Type B pancreatic cell (in vitro differentiated cells): ENCODE results near the gene EN1. TPM values are rescaled to one million over a fixed set of nuclear protein-coding genes. Genes with fewer than 3 reads are reported as not detected.

Source experiments
- DNase-seq: peaks from one replicate; pipeline ENCODE4 v3.0.0; 2021; ENCODE audit warnings: mixed read lengths; ENCODE audit not compliant: unreplicated experiment; ENCODE audit errors: extremely low spot score
- H3K27ac Mint-ChIP-seq: 2 replicates; pipeline ENCODE4 v1.8.0; 2021; ENCODE audit warnings: mild to moderate bottlenecking, mixed read lengths
- H3K27me3 Mint-ChIP-seq: 2 replicates; pipeline ENCODE4 v1.8.0; 2021; ENCODE audit warnings: mixed read lengths
- H3K36me3 Mint-ChIP-seq: 2 replicates; pipeline ENCODE4 v1.8.0; 2021; ENCODE audit warnings: mixed read lengths
- H3K4me1 Mint-ChIP-seq: one replicate; pipeline ENCODE4 v1.8.0; 2021; ENCODE audit warnings: mixed read lengths; ENCODE audit not compliant: unreplicated experiment
- H3K4me3 Mint-ChIP-seq: 2 replicates; pipeline ENCODE4 v1.8.0; 2021; ENCODE audit warnings: mild to moderate bottlenecking, mixed read lengths
- H3K9me3 Mint-ChIP-seq: 2 replicates; pipeline ENCODE4 v1.8.0; 2021; ENCODE audit warnings: mixed read lengths
- CTCF ChIP-seq: fragments of 200-600 bp; sonication (generic); conservative IDR thresholded peaks from 2 replicates; pipeline ENCODE4 v1.5.0; 2021; ENCODE audit warnings: antibody characterized with exemption, mild to moderate bottlenecking
- total RNA-seq: library from RNA; stranded (reverse); gene quantifications from 2 replicates; pipeline ENCODE4 v1.2.1, GENCODE V29; 2021; ENCODE audit warnings: low replicate concordance

The EN1 gene
- total RNA-seq, 1 donor from 2014 or later, result 2.7 TPM

GRCh38 chr2:118812552-118812951, 34.9 kb downstream of the EN1 start:
- Mint-ChIP-seq H3K4me3 (no peak overlapping the region), H3K4me1 (peaks cover 3% of the 10 kb centered on the region)

GRCh38 chr2:118811514-118812115, 35.8 kb downstream of the EN1 start:
- Mint-ChIP-seq H3K36me3 (no peaks in the 10 kb centered on the region), H3K9me3 (no peaks in the 10 kb centered on the region), H3K27ac (no peak overlapping the region), H3K4me3 (no peak overlapping the region), H3K27me3 (peaks cover 77% of the 10 kb centered on the region), H3K4me1 (peaks cover 5% of the 10 kb centered on the region)
- TF ChIP-seq CTCF, result no peak
- no peak for DNase-seq

More at GRCh38 chr2:118812552-118812951, 34.9 kb downstream of the EN1 start:
- H3K27me3 Mint-ChIP-seq, result peaks cover 75% of the 10 kb centered on the region
- H3K9me3 Mint-ChIP-seq, result no peaks in the 10 kb centered on the region
- DNase-seq, result no peak
- TF ChIP-seq CTCF, result no peak
- H3K27ac Mint-ChIP-seq, result no peak overlapping the region
- no peaks in the 10 kb centered on the region for H3K36me3 Mint-ChIP-seq

- peaks cover 10% of the 10 kb centered on the region for H3K4me1 Mint-ChIP-seq
- H3K27me3 Mint-ChIP-seq, result peaks cover 77% of the 10 kb centered on the region
- H3K4me3 Mint-ChIP-seq, result no peak overlapping the region
- H3K36me3 Mint-ChIP-seq, result no peaks in the 10 kb centered on the region
- no peak overlapping the region for H3K27ac Mint-ChIP-seq
- no peaks in the 10 kb centered on the region for H3K9me3 Mint-ChIP-seq
- no peak for DNase-seq
- no peak for TF ChIP-seq CTCF
These were observed 36.7 kb downstream of the EN1 start for GRCh38 chr2:118810766-118811165.

GRCh38 chr2:118808429-118808809, 39.0 kb downstream of the EN1 start:
- Mint-ChIP-seq H3K4me3 (no peak overlapping the region), H3K27me3 (peaks cover 73% of the 10 kb centered on the region), H3K4me1 (peaks cover 10% of the 10 kb centered on the region), H3K27ac (no peak overlapping the region), H3K9me3 (no peaks in the 10 kb centered on the region), H3K36me3 (no peaks in the 10 kb centered on the region)
- no peak for DNase-seq
- TF ChIP-seq CTCF, result no peak

- H3K27me3 Mint-ChIP-seq, result peaks cover 73% of the 10 kb centered on the region
- H3K4me3 Mint-ChIP-seq, result no peak overlapping the region
- no peak for TF ChIP-seq CTCF
- peaks cover 10% of the 10 kb centered on the region for H3K4me1 Mint-ChIP-seq
- H3K36me3 Mint-ChIP-seq, result no peaks in the 10 kb centered on the region
- DNase-seq, result no peak
- no peak overlapping the region for H3K27ac Mint-ChIP-seq
- no peaks in the 10 kb centered on the region for H3K9me3 Mint-ChIP-seq
These were observed 39.6 kb downstream of the EN1 start for GRCh38 chr2:118807668-118808428.
